Naive B cell (primary cell): ENCODE measurements around the gene SNED1. TPM values are rescaled to one million over a fixed set of nuclear protein-coding genes. Genes with fewer than 3 reads are reported as not detected.

Source experiments
- ATAC-seq, 2 donors: fragments of 150-1000 bp; cut with Tn5 transposase; 2 replicates each; pipeline ENCODE4 v1.10.0; 2021; ENCODE audit warnings: low read depth in 2 of 2, mild to moderate bottlenecking in 2 of 2, moderate library complexity in 2 of 2
- DNase-seq: peaks from one replicate; pipeline ENCODE4 v3.0.0; 2022
- H3K27ac Mint-ChIP-seq, 6 donors: one replicate each; pipeline ENCODE4 v1.8.0; 2020 to 2022; ENCODE audit warnings: mild to moderate bottlenecking in 6 of 6, mixed read lengths in 6 of 6, moderate library complexity in 5 of 6, inconsistent platforms in 2 of 6
- H3K27me3 Mint-ChIP-seq, 3 donors: one replicate each; pipeline ENCODE4 v1.8.0; 2021 to 2022; ENCODE audit warnings: mixed read lengths in 3 of 3, mild to moderate bottlenecking in 1 of 3
- H3K36me3 Mint-ChIP-seq, 2 donors: one replicate each; pipeline ENCODE4 v1.8.0; 2020 to 2022; ENCODE audit warnings: mixed read lengths in 2 of 2, inconsistent platforms in 1 of 2, mild to moderate bottlenecking in 1 of 2
- H3K4me1 Mint-ChIP-seq, 3 donors: one replicate each; pipeline ENCODE4 v1.8.0; 2020 to 2022; ENCODE audit warnings: mixed read lengths in 3 of 3, inconsistent platforms in 1 of 3, mild to moderate bottlenecking in 1 of 3, moderate library complexity in 1 of 3
- H3K4me3 Mint-ChIP-seq, 8 donors: one replicate each; pipeline ENCODE4 v1.8.0; 2020 to 2022; ENCODE audit warnings: mild to moderate bottlenecking in 8 of 8, mixed read lengths in 8 of 8, moderate library complexity in 8 of 8, inconsistent platforms in 2 of 8
- H3K9me3 Mint-ChIP-seq, 7 donors: one replicate each; pipeline ENCODE4 v1.8.0; 2020 to 2022; ENCODE audit warnings: mixed read lengths in 7 of 7, mild to moderate bottlenecking in 5 of 7, inconsistent platforms in 2 of 7, moderate library complexity in 1 of 7
- polyA plus RNA-seq, 6 donors: library from polyadenylated mRNA; unstranded; fragments of 300-500 nt; fragmentation: Illumina TruSeq; gene quantifications; one replicate each; pipeline ENCODE4 v1.2.3, GENCODE V29; 2021; ENCODE audit warnings: low read depth in 6 of 6

The SNED1 gene
- polyA plus RNA-seq, 6 donors from 2014 or later = 0.75 to 3.2 (median 1.3) TPM

DNA sequence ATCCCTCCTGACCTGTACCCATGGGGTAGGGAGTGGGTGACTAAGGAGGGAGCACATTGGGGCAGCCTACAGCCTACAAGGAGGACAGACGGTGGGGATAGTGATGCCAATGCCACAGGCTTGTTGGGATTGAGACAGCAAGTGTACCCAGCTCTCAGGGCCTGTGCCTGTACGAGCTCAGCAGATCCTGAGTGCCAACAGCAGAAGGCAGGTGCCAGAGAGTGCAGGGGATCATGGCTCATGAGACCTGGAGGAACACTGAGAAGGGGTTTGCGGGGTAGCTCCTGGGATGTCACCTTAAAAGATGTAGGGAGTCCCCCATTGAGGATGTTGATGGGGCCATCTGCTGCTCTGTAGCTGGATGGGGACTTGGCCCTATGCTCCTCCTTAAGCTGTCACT, 10.3 kb upstream of the SNED1 start:
- no peak overlapping the region for H3K4me3 Mint-ChIP-seq
- H3K9me3 Mint-ChIP-seq = peaks cover 0 to 8% (median 4%) of the 10 kb centered on the region in 7 donors
- ATAC-seq (no peak), DNase-seq (no peak)
- H3K36me3 Mint-ChIP-seq = no peaks in the 10 kb centered on the region
- peaks cover 5 to 23% (median 20%) of the 10 kb centered on the region in 3 donors for H3K27me3 Mint-ChIP-seq
- peaks cover under 1 to 8% (median 2%) of the 10 kb centered on the region in 3 donors for H3K4me1 Mint-ChIP-seq
- H3K27ac Mint-ChIP-seq = no peak overlapping the region

DNA sequence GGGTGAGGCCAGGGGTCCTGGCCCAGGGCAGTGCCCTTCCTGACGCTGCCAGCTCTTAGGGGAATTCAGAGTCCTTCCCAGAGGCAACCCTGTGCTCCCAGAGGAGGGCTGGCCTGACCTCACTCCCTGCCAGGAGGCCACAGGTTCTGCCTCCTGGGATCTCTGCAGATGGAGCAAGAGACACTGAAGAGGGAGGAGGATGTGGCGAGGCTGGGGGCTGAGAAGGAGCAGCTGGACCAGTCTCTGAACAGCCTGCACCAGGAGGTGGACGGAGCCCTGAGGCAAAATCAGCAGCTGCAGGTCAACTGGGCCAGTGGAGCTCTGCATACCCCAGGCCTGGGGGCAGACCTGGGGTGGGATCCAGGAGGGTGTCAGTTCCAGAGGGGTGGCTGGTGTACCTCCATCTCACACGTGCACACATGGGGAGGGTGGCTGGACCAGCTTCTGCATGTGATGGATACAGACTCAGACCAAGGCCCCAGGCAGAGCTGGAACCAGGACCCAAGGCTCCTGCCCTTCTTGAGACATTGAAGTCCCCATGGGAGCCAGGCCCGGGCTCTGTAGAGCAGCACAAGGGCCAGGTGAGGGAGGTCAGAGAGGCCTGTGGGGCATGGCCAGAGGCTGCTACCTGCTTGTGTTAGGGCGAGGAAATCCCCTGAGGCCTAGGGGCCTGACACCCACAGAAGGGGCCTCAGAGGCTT, 9.7 kb upstream of the SNED1 start:
- ATAC-seq (no peak), DNase-seq (no peak)
- H3K4me1 Mint-ChIP-seq = peaks cover 0 to 8% (median 2%) of the 10 kb centered on the region in 3 donors
- no peaks in the 10 kb centered on the region for H3K36me3 Mint-ChIP-seq
- H3K4me3 Mint-ChIP-seq = no peak overlapping the region
- H3K27me3 Mint-ChIP-seq = peaks cover 5 to 28% (median 20%) of the 10 kb centered on the region in 3 donors
- no peak overlapping the region for H3K27ac Mint-ChIP-seq
- H3K9me3 Mint-ChIP-seq = peaks cover 0 to 8% (median 4%) of the 10 kb centered on the region in 7 donors

DNA sequence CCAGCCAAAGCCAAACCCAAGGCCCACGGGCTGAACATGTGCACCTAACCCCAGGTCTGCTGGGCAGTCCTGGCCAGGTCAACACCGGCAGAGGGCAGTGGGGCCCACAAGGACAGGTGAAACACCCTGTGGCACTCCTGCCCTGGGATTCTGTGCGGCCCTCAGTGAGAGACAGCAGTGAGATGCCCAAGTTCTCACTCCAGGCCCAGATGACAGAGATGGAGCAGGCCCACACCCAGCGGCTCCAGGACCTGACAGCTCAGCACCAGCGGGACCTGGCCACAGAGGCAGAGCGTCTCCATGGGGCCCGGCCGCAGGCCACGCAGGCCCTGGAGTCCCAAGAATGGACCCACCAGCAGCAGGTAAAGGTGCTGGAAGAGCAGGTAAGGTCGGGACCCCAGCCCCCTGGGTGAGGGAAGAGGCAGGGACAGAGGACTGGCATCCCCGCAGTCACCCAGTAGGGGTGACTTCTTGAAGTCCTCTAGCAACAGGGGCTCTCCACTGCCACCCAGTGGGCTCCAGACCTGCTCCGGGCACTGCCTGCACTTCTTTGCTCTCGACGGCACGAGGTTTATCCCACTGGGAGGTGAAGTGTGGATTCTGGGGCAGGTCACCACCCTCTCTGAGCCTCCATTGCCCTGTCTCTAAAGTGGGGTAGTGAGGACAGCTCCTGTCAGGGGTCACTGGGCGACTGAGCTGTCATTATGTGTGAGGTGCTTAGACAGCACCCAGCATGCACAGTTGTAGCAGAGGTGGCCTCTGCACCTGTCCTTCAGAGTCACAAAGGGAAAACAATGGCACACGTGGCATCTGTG, 8.8 kb upstream of the SNED1 start:
- peaks cover 0 to 8% (median 2%) of the 10 kb centered on the region in 3 donors for H3K4me1 Mint-ChIP-seq
- no peak overlapping the region for H3K4me3 Mint-ChIP-seq
- H3K27ac Mint-ChIP-seq = no peak overlapping the region
- DNase-seq = no peak
- ATAC-seq = no peak
- H3K27me3 Mint-ChIP-seq = peaks cover 5 to 37% (median 20%) of the 10 kb centered on the region in 3 donors
- peaks cover 0 to 8% (median 4%) of the 10 kb centered on the region in 7 donors for H3K9me3 Mint-ChIP-seq
- no peaks in the 10 kb centered on the region for H3K36me3 Mint-ChIP-seq

DNA sequence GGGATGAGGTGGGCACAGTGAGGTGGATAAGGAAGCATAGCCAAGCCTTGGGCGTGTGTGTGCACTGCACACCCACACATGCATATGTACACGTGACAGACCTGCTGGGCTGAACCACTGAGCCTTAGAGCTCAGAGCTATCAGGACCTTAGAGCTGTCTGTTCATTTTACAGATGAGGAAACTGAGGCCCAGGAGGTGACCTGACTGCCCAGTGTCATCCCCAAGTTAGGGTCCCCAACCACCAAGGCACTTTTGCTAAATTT, 8.2 kb upstream of the SNED1 start:
- H3K4me3 Mint-ChIP-seq = no peak overlapping the region
- peaks cover 10 to 43% (median 24%) of the 10 kb centered on the region in 3 donors for H3K27me3 Mint-ChIP-seq
- peaks cover 0 to 8% (median 4%) of the 10 kb centered on the region in 7 donors for H3K9me3 Mint-ChIP-seq
- no peak for DNase-seq
- peaks cover 0 to 8% (median 2%) of the 10 kb centered on the region in 3 donors for H3K4me1 Mint-ChIP-seq
- no peak for ATAC-seq
- H3K36me3 Mint-ChIP-seq = no peaks in the 10 kb centered on the region
- H3K27ac Mint-ChIP-seq = no peak overlapping the region

DNA sequence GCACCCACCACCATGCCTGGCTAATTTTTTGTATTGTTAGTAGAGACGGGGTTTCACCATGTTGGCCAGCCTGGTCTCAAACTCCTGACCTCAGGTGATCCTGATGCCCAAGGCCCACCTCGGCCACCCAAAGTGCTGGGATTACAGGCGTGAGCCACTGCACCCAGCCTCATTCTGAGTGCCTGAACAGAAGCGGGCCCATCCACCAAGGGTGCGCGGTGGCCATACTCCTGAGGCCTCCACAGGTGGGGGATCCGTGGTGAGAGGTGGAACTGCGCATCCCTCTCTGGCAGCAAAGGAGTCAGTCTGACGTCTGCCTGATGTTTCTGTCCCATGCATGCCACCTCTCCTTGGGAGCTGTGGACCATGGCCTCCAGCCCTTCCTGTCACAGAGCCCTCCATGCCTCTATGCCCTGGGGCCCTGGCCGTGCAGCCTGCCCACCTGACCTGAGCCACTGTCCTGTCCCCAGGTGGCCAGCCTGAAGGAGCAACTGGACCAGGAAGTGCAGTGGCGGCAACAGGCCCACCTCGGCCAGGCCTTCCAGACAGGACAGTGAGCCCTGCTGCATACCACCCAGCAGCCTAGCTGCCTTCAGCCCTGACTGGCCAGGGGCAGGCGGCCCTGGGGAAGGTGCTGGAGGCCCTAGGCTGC, 7.6 kb upstream of the SNED1 start:
- DNase-seq (no peak), ATAC-seq (no peak)
- Mint-ChIP-seq H3K27ac (no peak overlapping the region), H3K4me3 (peak overlapping the region in 1 of 8 donors; percentile 47), H3K9me3 (peaks cover 0 to 8% (median 4%) of the 10 kb centered on the region in 7 donors), H3K36me3 (no peaks in the 10 kb centered on the region), H3K27me3 (peaks cover 13 to 43% (median 23%) of the 10 kb centered on the region in 3 donors), H3K4me1 (peaks cover 0 to 8% (median 0%) of the 10 kb centered on the region in 3 donors)

DNA sequence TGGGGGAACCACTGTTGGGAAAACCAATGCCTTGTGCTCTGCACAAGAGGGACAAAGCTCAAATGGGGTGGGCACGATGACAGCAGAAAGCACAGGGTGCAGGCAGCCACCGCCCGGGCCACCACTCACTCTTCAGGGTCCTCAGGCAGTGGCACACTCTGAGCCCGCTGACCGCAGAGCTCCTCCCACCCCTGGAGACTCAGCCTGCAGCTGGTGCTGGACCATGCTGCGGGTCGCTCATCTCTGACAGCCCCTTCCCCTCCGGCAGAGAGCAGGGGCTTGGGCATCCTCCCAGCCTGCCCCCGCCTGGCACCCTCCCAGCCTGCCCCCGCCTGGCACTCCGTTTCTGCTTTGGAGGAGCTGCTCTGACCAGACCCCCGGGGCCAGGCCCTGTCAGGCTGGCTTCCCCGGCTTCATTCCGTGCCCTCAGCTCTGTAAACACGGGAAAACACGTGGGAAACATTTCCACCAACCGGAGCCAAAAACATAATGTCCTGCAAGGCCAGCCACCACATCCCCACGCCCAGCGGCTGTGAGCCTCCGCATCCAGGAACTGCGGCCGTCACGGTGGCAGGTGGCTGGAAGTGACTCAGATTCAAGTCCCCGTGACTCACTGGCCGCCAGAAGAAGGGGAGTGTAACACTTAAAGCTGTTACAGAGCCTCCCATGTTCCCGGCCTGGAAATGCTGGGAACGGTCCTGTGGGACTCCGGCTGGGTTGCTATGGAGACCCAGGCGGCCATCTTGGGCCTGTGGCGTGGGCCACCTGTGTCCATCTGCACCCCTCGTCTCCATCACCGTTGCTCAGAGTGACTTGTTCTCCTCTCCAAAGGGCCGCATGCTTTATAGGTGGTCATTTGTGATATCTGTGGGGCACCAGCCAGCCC, 6.8 kb upstream of the SNED1 start:
- no peak for ATAC-seq
- Mint-ChIP-seq H3K27me3 (peaks cover 13 to 46% (median 20%) of the 10 kb centered on the region in 3 donors), H3K4me3 (no peak overlapping the region), H3K4me1 (peaks cover 0 to 8% (median 0%) of the 10 kb centered on the region in 3 donors), H3K27ac (no peak overlapping the region), H3K36me3 (no peaks in the 10 kb centered on the region), H3K9me3 (peaks cover 0 to 8% (median 4%) of the 10 kb centered on the region in 7 donors)
- DNase-seq = no peak

DNA sequence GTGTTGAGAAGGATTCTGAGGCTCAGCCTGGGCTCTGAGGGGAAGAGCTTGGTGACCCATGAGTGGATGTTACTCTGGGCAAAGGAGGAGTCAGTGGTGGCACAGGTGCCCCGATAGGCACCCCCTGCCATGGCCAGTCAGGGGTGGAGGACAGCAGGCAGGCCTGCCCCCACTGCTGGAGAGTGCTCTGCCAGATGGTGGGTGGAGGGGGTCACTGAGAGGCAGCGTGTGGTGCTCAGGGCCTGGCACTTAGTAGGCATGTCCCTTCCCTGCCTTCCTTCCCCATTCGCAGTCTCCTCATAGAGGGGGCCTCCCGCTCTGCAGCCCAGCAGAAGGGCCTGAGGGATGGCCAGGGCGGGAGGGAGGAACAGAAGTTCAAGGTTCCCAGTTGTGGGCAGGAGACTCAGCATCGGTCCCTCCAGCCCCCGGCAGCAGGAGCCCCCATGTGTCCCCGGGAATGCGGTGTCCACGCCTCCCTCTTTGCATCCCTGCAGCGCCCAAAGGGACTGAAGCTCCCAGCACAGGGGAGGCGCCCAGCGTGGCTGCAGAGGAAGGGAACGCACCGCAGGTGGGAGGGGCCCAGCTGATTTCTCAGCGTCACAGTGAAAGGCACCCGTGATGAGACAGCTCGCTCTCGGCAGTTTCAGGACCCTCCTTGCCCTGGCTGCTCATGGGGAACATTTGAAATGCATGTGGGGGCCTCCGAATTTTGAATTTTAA, 5.7 kb upstream of the SNED1 start:
- no peak overlapping the region for H3K27ac Mint-ChIP-seq
- DNase-seq (no peak), ATAC-seq (no peak)
- peaks cover 0 to 8% (median 4%) of the 10 kb centered on the region in 7 donors for H3K9me3 Mint-ChIP-seq
- H3K4me1 Mint-ChIP-seq = peaks cover 0 to 8% (median 5%) of the 10 kb centered on the region in 3 donors
- H3K36me3 Mint-ChIP-seq = no peaks in the 10 kb centered on the region
- H3K4me3 Mint-ChIP-seq = no peak overlapping the region
- peaks cover 24 to 57% (median 31%) of the 10 kb centered on the region in 3 donors for H3K27me3 Mint-ChIP-seq

DNA sequence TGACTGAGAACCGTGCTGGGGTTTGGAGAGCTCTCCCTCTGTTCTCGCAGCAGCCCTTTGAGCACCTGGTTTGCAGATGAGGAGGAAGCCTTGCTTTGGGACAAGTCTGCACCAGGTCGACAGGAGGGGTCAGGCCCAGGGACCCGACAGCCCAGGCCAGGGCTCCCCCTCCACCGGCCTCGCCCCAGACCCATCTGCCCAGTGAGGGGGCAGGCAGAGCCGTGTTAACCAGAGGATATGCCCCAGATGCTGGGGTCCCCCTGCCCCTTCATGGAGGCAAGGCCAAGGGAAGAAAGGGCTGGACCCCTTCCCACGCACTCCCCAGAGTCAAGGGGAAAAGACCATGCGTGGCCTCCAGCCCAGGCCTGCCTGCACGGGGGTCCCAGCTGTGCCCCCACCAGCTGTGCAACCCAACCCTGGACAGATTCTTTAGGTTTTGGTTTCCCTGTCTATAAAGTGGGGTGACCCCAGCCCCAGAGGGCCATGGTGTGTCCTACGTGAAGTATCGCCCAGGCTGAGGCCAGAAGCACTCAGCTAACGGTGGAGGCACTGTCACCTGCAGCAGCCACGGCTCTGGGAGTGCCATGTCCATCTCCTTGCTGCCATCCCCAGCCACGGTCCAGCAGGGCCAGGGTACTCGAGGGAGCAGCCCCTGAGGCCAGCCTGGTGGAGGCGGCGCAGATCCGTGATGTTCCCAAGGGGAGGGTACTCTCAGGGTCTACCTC, 4.8 kb upstream of the SNED1 start:
- Mint-ChIP-seq H3K27ac (no peak overlapping the region), H3K4me1 (peaks cover 0 to 8% (median 5%) of the 10 kb centered on the region in 3 donors), H3K9me3 (peaks cover 0 to 2% (median 0%) of the 10 kb centered on the region in 7 donors), H3K36me3 (no peaks in the 10 kb centered on the region), H3K4me3 (no peak overlapping the region), H3K27me3 (peaks cover 24 to 61% (median 32%) of the 10 kb centered on the region in 3 donors)
- no peak for DNase-seq
- ATAC-seq = no peak

DNA sequence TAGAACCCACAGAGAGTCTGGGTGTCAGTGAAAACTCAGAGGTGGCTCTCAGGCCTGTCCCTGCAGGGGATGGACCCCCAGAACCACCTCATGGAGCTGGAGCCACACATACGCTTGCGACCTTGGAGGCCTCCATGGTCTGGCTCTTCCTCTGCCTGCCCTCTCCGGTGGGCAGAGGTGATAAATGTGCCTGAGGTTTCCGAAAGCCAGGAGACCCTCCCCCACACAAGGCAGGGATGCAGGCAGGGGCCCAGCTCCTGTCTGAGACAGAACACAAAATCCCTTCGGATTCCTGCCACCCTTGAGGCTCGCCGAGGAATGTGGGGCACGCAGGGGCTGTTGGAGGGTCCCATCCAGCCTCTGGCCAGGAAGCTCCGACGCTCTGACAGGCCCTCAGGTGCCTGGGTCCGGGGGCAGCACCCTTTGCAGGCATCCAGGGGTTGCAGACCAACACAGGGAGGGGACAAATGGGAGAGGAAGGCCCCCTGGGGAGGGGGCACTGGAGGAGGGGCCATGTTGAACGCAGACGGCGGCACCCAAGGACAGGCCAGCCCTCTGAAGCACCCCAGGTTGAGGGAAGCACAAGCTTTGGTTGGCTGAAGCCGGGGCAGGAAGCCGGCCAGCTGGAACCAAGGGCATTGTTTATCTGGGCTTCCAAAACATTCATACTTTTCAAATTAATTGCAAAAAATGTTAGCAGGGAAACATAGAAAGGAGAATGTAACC, 4.1 kb upstream of the SNED1 start:
- DNase-seq = no peak

DNA sequence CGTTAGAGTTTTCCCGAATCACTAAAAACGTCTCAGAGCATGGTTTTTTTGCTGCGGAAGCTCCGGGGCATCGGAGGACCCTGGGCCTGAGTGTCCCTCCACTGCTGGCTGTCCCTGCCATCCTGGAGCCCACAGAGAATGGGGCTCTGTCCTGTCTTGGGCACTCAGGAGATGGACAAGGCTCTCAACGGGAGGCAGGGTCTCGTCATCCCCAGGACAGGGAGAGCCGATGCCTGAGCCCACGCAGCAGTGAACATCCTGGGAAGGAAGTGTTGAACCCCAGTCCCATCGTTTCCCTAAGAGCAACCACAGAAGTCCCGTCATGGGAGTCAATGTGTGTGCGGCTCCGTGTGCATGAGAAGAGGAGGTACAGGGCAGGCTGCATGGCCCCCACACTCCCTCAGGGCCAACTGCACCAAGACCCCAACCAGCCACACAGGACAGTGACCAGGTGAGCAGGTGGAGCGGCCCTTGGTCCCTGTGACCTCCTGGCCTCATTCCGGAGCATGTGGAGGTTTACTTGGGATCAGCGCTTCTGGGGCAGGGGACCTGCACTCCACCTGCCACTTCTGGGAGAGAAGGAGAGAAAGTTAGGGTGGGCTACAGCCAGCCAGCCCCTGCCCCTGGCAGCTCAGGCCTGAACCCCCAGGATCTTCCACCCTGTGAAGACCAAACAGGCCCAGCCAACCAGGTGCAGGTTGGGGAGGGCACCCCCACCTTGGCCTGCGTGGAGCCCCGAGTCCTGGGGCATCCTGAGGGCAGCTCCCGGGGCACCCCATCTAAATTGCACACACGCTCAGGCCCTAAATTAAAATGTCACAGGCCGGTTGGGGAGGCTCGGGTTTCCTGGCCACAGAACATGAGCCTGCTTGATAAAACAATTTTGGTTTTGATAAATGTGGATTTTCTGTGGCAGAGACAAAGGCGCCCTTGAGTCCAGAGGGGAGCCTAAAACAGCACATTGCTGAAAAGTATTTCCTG, 3.1 kb upstream of the SNED1 start:
- ATAC-seq = no peak
- H3K36me3 Mint-ChIP-seq = no peaks in the 10 kb centered on the region
- H3K9me3 Mint-ChIP-seq = peaks cover 0 to 3% (median 0%) of the 10 kb centered on the region in 7 donors
- DNase-seq = no peak
- peak overlapping the region in 1 of 8 donors; percentile 36 for H3K4me3 Mint-ChIP-seq
- peaks cover 5 to 15% (median 12%) of the 10 kb centered on the region in 3 donors for H3K4me1 Mint-ChIP-seq
- H3K27me3 Mint-ChIP-seq = peaks cover 31 to 70% (median 41%) of the 10 kb centered on the region in 3 donors
- H3K27ac Mint-ChIP-seq = peak overlapping the region in 2 of 6 donors; percentile 3 to 30

More for the DNA sequence above, 4.1 kb upstream of the SNED1 start:
- H3K4me1 Mint-ChIP-seq = peaks cover 0 to 8% (median 5%) of the 10 kb centered on the region in 3 donors
- peak overlapping the region in 2 of 8 donors; percentile 38 to 42 for H3K4me3 Mint-ChIP-seq
- H3K36me3 Mint-ChIP-seq = no peaks in the 10 kb centered on the region
- H3K27me3 Mint-ChIP-seq = peaks cover 24 to 61% (median 32%) of the 10 kb centered on the region in 3 donors
- ATAC-seq = no peak
- H3K27ac Mint-ChIP-seq = peak overlapping the region in 1 of 6 donors; percentile 3
- H3K9me3 Mint-ChIP-seq = no peaks in the 10 kb centered on the region
